Measurements from ENCODE around the gene TBC1D22A. TPM values are rescaled to one million over a fixed set of nuclear protein-coding genes. Genes with fewer than 3 reads are reported as not detected.

Gene TBC1D22A
- total RNA-seq, 2 experiments from 2014 or later, result 47.2 to 49.1 TPM

- no peaks in the 10 kb centered on the region for H3K4me1 Mint-ChIP-seq
- ATAC-seq (ENCODE audit: low read depth) (no peak), DNase-seq (no peak)
- H3K27ac Mint-ChIP-seq, result no peak overlapping the region
- H3K4me3 Mint-ChIP-seq, result no peak overlapping the region
- H3K9me3 Mint-ChIP-seq, result no peaks in the 10 kb centered on the region
- no peaks in the 10 kb centered on the region for H3K27me3 Mint-ChIP-seq
- peaks cover 5% of the 10 kb centered on the region for H3K36me3 Mint-ChIP-seq
- POLR2A ChIA-PET, result no interaction called here
Observed at GRCh38 chr22:47005506-47006408, 243.3 kb downstream of the TBC1D22A start.

GRCh38 chr22:47006433-47006832, 244.0 kb downstream of the TBC1D22A start:
- no peak overlapping the region for H3K4me3 Mint-ChIP-seq
- POLR2A ChIA-PET, result no interaction called here
- H3K27ac Mint-ChIP-seq, result no peak overlapping the region
- H3K27me3 Mint-ChIP-seq, result no peaks in the 10 kb centered on the region
- no peaks in the 10 kb centered on the region for H3K9me3 Mint-ChIP-seq
- no peaks in the 10 kb centered on the region for H3K4me1 Mint-ChIP-seq
- ATAC-seq (ENCODE audit: low read depth) (no peak), DNase-seq (no peak)
- H3K36me3 Mint-ChIP-seq, result peaks cover 5% of the 10 kb centered on the region

GRCh38 chr22:47006869-47007268, 244.4 kb downstream of the TBC1D22A start:
- H3K36me3 Mint-ChIP-seq, result peaks cover 5% of the 10 kb centered on the region
- ATAC-seq (ENCODE audit: low read depth) (no peak), DNase-seq (no peak)
- H3K4me1 Mint-ChIP-seq, result no peaks in the 10 kb centered on the region
- H3K4me3 Mint-ChIP-seq, result no peak overlapping the region
- no peaks in the 10 kb centered on the region for H3K27me3 Mint-ChIP-seq
- H3K27ac Mint-ChIP-seq, result no peak overlapping the region
- no peaks in the 10 kb centered on the region for H3K9me3 Mint-ChIP-seq
- POLR2A ChIA-PET, result no interaction called here

- no peak overlapping the region for H3K4me3 Mint-ChIP-seq
- DNase-seq (no peak), ATAC-seq (ENCODE audit: low read depth) (no peak)
- H3K4me1 Mint-ChIP-seq, result peaks cover 1% of the 10 kb centered on the region
- H3K27me3 Mint-ChIP-seq, result no peaks in the 10 kb centered on the region
- peaks cover 5% of the 10 kb centered on the region for H3K36me3 Mint-ChIP-seq
- no peak overlapping the region for H3K27ac Mint-ChIP-seq
- POLR2A ChIA-PET, result interaction anchor here (0.6 kb wide), 1 partner anchor 62 kb away, joined by 3 read pairs; no protein-coding TSS in a partner anchor
- H3K9me3 Mint-ChIP-seq, result no peaks in the 10 kb centered on the region
Observed at GRCh38 chr22:47007496-47007895, 245.0 kb downstream of the TBC1D22A start.

GRCh38 chr22:47008208-47008885, 245.9 kb downstream of the TBC1D22A start:
- Mint-ChIP-seq H3K4me1 (peaks cover 7% of the 10 kb centered on the region), H3K27me3 (no peaks in the 10 kb centered on the region), H3K27ac (no peak overlapping the region), H3K36me3 (peaks cover 5% of the 10 kb centered on the region), H3K4me3 (no peak overlapping the region), H3K9me3 (no peaks in the 10 kb centered on the region)
- no peak for ATAC-seq (ENCODE audit: low read depth)
- peak; percentile 4 for DNase-seq
- POLR2A ChIA-PET, result interaction anchor here (0.6 kb wide), 1 partner anchor 61 kb away, joined by 3 read pairs; no protein-coding TSS in a partner anchor

- ATAC-seq (ENCODE audit: low read depth), result no peak
- no peak overlapping the region for H3K27ac Mint-ChIP-seq
- no peak overlapping the region for H3K4me3 Mint-ChIP-seq
- no peaks in the 10 kb centered on the region for H3K9me3 Mint-ChIP-seq
- H3K27me3 Mint-ChIP-seq, result no peaks in the 10 kb centered on the region
- DNase-seq, result no peak
- peaks cover 5% of the 10 kb centered on the region for H3K36me3 Mint-ChIP-seq
- peaks cover 7% of the 10 kb centered on the region for H3K4me1 Mint-ChIP-seq
- POLR2A ChIA-PET, result no interaction called here
Observed at GRCh38 chr22:47009304-47010101, 247.1 kb downstream of the TBC1D22A start.

GRCh38 chr22:47010211-47010610, 247.8 kb downstream of the TBC1D22A start:
- H3K9me3 Mint-ChIP-seq, result no peaks in the 10 kb centered on the region
- H3K36me3 Mint-ChIP-seq, result peaks cover 5% of the 10 kb centered on the region
- POLR2A ChIA-PET, result no interaction called here
- no peak overlapping the region for H3K4me3 Mint-ChIP-seq
- ATAC-seq (ENCODE audit: low read depth) (no peak), DNase-seq (no peak)
- H3K27me3 Mint-ChIP-seq, result no peaks in the 10 kb centered on the region
- peaks cover 7% of the 10 kb centered on the region for H3K4me1 Mint-ChIP-seq
- H3K27ac Mint-ChIP-seq, result no peak overlapping the region

GRCh38 chr22:47011131-47011858, 248.8 kb downstream of the TBC1D22A start:
- peaks cover 7% of the 10 kb centered on the region for H3K4me1 Mint-ChIP-seq
- ATAC-seq (ENCODE audit: low read depth) (no peak), DNase-seq (peak; percentile 15)
- H3K36me3 Mint-ChIP-seq, result peaks cover 5% of the 10 kb centered on the region
- no peaks in the 10 kb centered on the region for H3K27me3 Mint-ChIP-seq
- POLR2A ChIA-PET, result no interaction called here
- no peaks in the 10 kb centered on the region for H3K9me3 Mint-ChIP-seq
- no peak overlapping the region for H3K4me3 Mint-ChIP-seq
- H3K27ac Mint-ChIP-seq, result no peak overlapping the region

GRCh38 chr22:47011859-47012258, 249.4 kb downstream of the TBC1D22A start:
- no peaks in the 10 kb centered on the region for H3K27me3 Mint-ChIP-seq
- DNase-seq, result no peak
- POLR2A ChIA-PET, result no interaction called here
- H3K36me3 Mint-ChIP-seq, result peaks cover 5% of the 10 kb centered on the region
- no peaks in the 10 kb centered on the region for H3K9me3 Mint-ChIP-seq
- no peak for ATAC-seq (ENCODE audit: low read depth)
- H3K27ac Mint-ChIP-seq, result no peak overlapping the region
- H3K4me3 Mint-ChIP-seq, result no peak overlapping the region
- peaks cover 7% of the 10 kb centered on the region for H3K4me1 Mint-ChIP-seq

- DNase-seq, result peak; percentile 12
- H3K27ac Mint-ChIP-seq, result no peak overlapping the region
- H3K4me3 Mint-ChIP-seq, result no peak overlapping the region
- H3K27me3 Mint-ChIP-seq, result no peaks in the 10 kb centered on the region
- H3K9me3 Mint-ChIP-seq, result no peaks in the 10 kb centered on the region
- ATAC-seq (ENCODE audit: low read depth), result no peak
- H3K36me3 Mint-ChIP-seq, result peaks cover 7% of the 10 kb centered on the region
- H3K4me1 Mint-ChIP-seq, result peaks cover 7% of the 10 kb centered on the region
- POLR2A ChIA-PET, result no interaction called here
Observed at GRCh38 chr22:47012589-47013370, 250.3 kb downstream of the TBC1D22A start.

GRCh38 chr22:47013861-47014635, 251.6 kb downstream of the TBC1D22A start:
- POLR2A ChIA-PET, result no interaction called here
- no peak overlapping the region for H3K4me3 Mint-ChIP-seq
- H3K36me3 Mint-ChIP-seq, result peaks cover 8% of the 10 kb centered on the region
- peak overlapping the region; percentile 35 for H3K27ac Mint-ChIP-seq
- no peaks in the 10 kb centered on the region for H3K27me3 Mint-ChIP-seq
- ATAC-seq (ENCODE audit: low read depth), result no peak
- peak; percentile 16 for DNase-seq
- H3K9me3 Mint-ChIP-seq, result peaks cover 1% of the 10 kb centered on the region
- peaks cover 7% of the 10 kb centered on the region for H3K4me1 Mint-ChIP-seq
